Activated CD4-positive, alpha-beta T cell treated with anti-CD3 and anti-CD28 coated beads, Interleukin-10, Interleukin-2, amounts not matched to agents 100 ng/mL and 50 ng/mL, durations not matched to agents 16 hours and 8 hours (primary cell): ENCODE results near the gene ZNF354C.
"Not testable (repeated sequence)": the region's sequence is repeated elsewhere in the genome, so short reads cannot be mapped to it uniquely, and the experiment has no call there.

Experiments used
- DNase-seq: peaks from one replicate; pipeline ENCODE4 v3.0.0-alpha.2; 2020

Gene ZNF354C

DNA sequence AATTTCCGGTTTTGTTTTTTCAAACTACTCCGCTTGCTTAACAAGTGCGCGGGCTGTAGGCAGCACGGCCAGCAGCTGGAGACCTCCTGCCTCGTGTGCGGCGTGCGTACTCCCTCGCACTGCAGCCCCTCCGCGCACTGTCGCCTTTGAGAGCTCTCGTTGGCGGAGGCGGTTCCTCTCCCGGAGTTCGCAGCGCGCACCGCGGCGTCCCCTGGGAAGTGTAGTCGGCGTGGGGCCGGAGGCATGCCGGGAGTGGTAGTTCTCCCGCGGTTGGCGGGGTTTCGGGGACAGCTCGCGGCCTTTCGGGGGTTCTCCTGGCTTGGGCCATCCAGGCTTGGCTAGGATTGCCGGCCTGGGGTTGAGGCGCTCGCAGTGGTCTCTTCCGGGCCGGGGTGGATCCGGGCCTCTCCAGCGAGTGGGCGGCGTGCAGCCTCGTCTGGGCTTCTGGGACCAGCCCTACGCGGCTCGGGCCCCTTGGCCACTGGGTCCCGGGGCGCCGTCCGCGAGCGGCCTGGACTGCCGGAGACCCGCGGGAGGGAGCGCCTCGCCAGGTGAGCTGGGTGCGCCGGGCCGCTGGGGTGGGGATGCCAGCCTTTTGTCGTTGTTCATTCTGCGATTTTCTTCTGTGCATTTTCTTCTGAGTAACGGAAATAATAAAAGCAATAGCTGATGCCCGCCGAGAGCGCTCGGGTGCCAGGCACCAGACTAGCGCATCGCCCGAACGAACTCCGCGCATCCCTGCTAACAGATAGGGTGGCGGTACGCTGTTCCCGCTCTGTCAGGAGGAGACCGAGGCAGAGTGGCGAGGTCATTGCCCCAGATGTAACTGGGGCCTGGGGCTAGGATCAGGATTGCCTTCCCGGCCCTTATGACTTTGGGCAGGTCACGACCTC, at the start of gene ZNF354C:
TSS of gene ZNF354C (plus strand) at position 258 of the 893 bp plus-strand sequence. CDS start 1,696 bp downstream, outside the sequence.
- peak; percentile 86 for DNase-seq

DNA sequence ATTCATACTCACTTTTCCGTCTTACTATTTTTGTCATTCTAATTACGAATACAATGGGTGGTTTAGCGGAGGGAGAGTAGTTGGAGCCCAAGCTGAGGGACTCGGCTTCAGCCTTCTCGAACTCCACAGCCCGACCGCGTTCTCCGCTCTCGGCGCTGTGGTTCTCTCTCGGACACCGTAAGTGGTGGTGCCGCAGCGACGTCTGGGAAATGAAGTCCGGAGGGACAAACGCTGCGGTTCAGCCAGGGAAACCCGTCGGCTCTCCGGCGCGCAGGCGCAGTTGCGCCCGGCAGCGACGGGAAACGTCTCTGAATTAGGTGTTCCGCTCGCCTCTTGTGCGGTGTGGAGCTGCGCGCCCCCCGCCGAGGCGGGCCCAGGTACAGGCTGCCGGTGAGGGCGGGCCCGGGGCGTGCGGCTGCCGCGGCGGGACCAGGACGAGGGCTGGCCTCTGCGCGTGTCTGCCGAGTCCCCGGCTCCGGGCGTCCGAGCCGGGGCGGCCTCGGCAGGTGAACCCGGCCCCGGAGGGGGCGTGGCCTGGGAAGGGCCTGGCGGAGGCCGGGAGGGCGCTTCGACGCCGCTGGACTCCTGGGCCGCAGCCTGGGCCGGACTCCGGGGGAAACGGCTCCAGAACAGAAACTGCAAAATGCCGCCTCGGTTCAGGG, 36.5 kb upstream of the ZNF354C start, which contains the start of gene ZNF879:
TSS of gene ZNF879 (plus strand) at position 277 of the 662 bp plus-strand sequence. CDS start 1,201 bp downstream, outside the sequence.
- DNase-seq: peak; percentile 93

DNA sequence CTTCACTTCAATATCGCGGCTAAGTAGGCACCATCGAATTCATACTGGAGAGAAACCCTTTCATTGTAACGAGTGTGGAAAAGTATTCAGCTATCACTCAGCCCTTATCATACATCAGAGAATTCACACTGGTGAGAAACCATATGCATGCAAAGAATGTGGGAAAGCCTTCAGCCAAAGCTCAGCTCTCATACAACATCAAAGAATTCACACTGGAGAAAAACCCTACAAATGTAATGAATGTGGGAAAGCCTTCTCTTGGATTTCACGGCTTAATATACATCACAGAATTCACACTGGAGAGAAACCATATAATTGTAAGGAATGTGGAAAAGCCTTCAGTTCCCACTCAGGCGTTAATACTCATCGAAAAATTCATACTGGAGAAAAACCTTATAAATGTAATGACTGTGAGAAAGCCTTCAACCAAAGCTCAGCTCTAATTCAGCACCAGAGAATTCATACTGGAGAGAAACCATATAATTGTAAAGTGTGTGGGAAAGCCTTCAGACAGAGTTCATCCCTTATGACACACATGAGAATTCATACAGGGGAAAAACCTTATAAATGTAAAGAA, 27.1 kb upstream of the ZNF354C start:
- no peak for DNase-seq

DNA sequence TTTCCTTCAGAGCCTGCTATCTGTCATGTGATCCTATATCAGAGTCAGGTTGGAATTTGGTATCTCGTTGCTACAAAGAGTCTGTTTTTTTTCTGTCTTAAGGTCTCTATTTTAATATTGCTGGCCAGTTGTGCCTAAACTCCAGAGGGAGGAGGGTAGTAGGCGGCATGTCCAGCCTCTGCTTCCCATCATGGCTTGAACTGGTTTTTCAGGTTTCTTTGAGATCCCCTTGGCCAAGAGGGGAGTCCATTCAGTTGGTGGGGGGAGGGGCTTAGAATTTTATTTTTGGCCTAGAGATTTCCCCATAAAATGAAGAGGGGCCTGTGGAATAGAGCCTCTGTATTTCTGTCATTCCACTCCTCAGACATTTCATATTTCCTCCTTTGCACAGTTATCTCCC, 15.4 kb upstream of the ZNF354C start:
- DNase-seq: no peak

DNA sequence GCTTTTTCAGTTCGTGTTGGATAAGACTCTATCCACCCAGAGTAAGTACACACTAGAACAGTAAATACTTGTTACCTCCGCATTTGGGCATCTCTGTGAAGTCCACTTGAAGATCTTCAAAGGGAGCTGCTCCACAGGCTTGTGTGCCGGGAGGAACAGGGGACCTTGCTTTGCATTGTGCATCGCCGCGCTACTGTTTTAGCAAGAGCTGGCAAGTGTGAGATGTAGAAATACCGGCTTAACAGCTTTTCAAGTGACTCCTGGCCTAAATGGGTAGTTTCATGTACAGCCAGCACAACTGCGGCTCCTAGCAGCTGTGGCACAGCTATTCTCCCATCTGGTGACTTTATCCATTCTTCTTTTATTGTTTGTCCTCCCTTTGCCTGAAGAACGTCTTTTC, 8.4 kb upstream of the ZNF354C start:
- DNase-seq: no peak

DNA sequence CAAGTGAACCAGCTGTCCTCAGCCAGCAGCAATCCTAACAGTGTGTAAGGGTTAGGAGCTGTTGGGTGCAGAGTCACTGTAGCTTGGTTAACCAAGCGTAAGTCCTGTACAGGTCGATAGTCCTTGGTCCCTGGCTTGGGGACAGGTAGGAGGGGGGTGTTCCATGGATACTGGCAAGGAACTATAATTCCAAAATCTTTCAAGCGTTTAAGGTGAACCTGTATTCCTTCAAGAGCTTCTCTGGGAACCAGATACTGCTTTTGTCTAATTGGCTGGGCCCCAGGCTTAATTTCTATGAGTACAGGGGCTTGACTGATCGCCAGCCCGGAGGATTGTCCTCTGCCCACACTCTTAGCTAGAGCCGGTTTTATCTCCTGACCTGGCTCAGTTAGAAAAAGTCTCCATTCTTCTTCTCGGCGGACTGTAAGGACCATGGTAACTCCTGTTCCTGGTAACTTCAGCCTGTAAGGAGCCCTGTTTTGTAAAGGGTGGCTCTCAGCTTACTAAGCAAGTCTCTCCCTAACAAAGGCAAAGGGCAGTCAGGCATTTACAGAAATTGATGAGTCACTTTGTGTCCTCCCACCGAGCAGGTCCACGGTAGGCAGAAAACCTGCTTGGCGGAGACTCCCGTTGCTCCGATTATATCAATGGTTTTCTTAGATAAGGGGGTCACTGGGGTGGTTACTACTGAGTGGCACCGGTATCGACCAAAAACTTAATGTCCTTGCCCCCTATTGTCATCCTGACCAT, 6.0 kb upstream of the ZNF354C start:
- DNase-seq: no peak

DNA sequence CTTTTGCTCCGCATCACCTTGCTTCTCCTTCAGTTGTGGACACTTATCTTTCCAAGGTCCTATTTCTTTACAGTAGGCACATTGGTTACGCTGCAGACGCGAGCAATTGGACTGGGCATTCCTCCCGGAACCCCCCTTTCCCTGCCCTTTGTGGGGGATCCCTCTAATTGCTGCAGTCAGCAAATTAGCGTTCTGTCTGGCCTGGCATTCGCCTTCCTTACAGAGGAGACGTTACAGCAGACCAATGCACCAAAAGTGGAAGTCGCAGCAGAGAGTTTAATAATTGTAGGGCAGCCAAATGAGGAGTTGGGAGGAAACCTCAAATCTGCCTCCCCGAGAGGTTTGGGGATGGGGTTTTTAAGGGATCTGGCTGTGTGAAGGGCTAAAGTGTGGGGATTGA, 5.3 kb upstream of the ZNF354C start:
- no peak for DNase-seq

DNA sequence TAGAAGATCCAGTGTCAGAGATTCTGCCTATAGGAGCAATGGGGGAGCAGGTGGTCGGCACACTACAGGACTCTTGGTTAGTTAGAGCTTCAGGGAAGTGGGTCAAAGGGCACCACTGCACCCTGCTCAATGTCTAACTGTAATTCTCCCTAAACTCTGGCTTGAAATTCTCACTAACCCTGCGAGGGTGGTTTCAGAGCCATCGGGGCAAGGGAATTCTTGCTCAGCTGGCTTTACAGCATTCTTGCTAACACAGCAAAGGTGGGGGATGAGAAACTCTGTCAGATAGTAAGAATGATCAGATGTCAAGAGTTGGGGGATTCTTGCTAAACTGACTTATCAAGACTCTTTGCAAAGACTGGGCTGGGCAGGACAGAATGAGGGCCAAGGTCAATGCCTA, 4.7 kb upstream of the ZNF354C start:
- no peak for DNase-seq

DNA sequence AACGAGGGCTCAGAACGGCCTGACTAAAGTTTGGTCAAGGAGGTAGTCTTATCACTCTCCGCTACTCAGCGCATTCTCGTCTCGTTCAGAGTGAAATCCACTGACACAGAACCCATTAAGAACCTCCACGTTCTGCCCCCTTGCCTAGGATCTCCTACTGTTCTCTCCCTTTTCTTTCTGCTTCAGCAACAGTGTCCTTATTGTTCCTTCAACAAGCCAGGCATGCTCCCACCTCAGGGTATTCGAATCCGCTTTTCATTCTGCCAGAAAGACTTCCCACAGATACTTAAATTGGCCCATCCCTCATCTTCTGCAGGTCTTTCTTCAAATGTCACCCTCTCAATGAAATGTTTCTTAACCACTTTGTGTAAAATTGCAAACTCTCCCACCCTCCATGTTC, 4.3 kb upstream of the ZNF354C start:
- no peak for DNase-seq

DNA sequence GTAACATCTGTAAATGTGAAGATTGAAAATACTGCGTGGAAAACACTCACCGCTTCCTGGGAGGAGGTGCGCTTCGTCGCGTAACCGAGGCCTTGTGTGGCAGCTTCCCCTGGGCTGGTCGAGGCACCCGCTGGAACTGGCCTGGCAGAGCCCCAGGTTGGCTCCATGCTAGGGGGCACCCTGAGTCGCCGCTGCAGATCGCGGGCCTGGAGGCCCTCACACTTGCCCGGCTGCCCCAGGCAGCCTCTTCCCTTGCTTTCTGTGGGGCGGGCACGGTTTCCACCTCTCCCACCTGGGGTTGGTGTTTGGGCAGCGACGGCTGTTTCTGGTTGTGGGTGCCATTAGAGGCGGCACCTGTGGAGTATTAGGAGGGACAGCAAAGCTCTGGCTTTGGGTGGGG, 852 bp downstream of the ZNF354C start:
- no peak for DNase-seq

DNA sequence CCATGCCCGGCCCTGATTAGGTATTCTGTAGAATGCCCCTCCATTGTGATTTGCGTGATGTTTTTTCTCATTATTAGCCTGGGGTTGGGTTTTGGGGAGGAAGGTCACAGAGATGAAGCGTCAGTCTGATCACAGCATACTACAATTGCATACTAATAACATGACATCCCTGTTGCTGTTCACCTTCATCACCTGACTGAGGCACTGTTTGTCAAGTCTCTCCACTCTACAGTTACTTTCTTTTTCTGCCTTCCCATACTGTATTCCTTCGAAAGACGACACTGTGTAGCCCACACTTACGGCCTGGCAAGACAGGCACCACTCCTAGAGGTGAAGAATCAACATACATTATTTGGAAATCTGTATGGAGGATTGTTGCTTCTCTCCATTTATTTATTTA, 5.5 kb downstream of the ZNF354C start:
- no peak for DNase-seq

DNA sequence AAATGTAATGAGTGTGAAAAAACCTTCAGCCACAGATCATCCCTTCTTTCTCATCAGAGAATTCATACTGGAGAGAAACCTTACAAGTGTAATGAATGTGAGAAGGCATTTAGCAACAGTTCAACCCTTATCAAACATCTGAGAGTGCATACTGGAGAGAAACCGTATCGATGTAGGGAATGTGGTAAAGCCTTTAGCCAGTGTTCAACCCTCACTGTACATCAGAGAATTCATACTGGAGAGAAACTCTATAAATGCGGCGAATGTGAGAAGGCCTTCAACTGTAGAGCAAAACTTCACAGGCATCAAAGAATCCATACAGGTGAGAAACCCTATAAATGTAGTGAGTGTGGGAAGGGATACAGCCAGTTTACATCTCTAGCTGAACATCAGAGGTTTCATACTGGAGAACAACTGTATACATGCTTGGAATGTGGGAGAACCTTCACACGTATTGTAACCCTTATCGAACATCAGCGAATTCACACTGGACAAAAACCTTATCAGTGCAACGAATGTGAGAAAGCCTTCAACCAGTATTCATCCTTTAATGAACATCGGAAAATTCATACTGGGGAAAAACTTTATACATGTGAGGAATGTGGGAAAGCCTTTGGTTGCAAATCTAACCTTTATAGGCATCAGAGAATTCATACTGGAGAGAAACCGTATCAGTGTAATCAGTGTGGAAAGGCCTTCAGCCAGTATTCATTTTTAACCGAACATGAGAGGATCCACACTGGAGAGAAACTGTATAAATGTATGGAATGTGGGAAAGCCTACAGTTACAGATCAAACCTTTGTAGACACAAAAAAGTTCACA, 19.2 kb downstream of the ZNF354C start:
- DNase-seq: no peak

DNA sequence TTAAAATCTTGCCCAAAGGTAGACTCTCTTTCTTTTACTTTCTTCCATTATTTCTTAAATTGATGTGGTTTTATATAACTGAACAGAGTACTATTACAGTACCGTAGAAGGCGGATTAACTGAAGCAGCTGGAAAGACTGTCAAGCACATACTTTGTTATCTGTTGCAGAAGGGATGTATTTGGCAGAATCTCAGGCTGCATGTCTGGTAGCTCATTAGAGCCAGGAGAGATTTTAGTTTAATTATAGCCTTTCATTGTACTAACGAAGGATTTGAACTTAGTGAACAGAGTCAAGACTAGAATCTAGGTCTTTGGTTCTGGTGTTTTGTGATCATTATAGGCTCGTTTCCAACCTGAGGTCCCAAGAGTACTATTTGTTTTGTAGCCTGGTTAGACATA, 20.6 kb downstream of the ZNF354C start:
- no peak for DNase-seq

DNA sequence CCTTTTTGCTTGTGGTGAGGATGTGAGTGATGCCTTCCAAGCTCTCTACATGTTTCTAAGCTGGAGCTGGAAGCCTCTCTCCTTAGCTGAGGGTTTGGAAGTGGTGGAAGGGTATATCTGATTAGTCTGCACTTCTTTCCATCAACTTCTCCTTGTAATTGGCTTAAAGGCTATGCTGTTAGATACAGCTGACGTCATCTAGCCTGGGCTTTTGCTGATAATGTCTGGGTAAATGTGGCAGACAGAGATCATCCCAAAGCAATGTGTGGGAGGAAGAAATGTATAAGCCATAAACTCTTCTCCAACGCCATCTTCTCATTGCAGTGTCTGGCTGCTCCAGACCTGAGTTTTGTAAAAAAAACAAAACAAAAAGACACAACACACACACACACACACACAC, 29.3 kb downstream of the ZNF354C start:
- no peak for DNase-seq

DNA sequence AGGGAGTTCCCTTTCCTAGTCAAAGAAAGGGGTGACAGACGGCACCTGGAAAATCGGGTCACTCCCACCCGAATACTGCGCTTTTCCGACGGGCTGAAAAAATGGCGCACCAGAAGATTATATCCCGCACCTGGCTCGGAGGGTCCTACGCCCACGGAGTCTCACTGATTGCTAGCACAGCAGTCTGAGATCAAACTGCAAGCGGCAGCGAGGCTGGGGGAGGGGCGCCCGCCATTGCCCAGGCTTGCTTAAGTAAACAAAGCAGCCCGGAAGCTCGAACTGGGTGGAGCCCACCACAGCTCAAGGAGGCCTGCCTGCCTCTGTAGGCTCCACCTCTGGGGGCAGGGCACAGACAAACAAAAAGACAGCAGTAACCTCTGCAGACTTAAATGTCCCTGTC, 41.1 kb downstream of the ZNF354C start:
- DNase-seq: not testable (repeated sequence)

DNA sequence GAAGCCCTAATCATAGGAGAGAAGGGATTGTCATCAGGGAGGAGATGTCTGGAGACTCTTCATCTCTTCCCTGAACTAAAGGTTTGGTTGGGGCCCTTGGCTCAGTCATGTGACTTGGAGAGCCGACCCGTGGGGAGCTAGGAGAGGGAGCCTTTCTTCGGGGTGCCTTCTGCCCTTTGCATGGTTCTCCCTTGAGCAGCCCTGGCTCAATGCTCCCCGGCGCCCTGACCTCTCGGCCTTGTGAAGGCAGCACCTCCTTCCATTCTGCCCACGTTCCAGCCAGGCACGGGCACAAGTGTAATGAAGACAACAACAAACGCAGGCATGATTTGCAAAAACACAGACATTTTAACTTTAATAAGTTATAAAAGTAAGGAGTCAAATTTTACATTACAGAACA, 50.4 kb downstream of the ZNF354C start:
- DNase-seq: no peak

DNA sequence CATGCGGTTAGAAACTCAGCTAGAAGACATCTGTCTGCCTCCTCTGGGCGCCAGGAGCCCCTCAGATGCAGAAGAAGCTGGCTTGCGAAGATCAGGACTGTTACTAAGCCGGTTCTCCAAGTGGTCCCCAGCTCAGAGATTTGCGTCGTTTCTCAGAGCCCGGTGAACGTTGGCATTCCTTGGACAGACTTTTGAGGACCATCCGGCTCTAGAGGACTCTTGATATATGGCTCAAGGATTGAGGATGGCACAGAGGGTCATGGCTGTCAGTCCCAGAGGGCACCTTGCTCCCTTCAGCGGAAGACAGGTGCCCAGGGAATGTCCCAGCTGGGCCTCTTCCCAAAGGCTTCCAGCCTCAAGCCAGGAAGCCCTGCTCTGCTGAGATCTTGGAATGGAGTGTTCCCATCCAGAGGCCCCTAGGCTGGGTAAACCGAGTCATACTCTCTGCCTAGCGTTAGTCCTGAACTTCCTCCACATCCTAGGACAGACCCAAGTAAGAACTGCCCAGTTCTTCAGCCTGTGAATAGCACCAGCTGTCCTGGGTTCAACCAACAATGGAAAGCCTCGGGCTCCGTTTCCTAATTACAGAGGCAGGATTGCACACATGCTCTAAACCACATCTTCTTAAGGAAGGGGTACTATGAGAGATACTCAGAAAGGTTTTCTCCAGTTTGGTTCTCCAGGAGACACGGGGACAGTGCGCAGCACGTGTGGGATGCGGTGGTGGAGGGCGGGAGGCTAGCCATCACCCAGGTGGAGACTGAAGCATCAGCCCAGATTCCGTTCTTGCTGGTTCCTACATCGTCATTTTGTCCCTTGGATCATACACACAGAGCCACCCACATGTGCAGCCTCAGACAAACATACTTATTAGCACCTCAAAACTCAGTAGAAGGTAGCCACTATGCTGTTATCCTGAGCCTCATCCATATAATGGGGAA, 51.4 kb downstream of the ZNF354C start:
- no peak for DNase-seq

DNA sequence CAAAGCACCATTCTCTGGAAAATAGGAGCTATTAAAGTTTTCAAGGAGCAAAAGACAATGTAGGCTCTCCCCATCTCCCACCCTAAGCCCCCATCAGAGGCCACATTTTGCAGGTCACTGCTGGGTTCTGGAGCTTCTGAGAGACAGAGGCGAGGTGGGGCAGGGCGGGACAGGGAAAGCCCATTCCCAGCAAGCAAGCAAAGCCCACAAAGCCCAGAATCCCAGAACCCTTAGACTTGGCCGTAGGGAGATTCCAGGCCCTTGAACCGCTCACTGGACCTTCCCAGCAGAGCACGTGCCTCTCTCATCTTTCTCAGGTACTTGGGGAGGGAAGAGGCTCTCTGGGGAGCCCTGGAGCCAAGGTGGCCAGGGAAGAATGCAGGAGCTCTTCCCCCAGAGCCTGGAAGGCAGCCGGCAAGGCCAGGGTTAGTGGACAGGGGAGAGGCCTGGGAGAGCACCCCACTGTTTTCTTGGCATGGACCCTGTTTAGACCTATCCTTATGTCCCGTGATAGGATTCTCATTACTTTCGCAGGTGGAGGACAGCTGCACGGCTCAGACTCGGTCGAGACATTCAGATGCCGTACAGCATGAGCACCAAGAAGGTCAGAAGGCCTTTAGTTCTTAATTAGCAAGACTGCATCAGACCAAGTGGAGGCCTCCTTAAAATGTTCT, 52.4 kb downstream of the ZNF354C start:
- DNase-seq: no peak

DNA sequence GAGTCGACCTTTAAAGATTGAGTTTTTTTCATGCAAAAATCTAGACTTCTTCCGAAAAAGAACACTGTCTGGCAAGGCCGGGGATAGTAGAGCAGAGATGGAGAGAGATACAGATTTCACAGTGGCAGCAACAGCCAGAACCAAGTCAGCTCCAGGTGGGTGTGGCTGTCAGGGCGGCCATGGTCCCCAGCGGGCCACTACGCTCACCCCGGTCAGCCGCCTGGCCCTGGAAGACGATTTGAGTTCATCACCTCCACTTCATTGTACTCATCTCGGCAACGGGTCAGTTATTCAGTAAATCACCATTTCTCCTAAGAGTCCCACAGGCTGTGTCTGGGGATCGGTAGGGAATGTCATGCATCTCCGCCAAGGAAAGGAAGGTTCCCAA, 53.0 kb downstream of the ZNF354C start:
- DNase-seq: no peak

DNA sequence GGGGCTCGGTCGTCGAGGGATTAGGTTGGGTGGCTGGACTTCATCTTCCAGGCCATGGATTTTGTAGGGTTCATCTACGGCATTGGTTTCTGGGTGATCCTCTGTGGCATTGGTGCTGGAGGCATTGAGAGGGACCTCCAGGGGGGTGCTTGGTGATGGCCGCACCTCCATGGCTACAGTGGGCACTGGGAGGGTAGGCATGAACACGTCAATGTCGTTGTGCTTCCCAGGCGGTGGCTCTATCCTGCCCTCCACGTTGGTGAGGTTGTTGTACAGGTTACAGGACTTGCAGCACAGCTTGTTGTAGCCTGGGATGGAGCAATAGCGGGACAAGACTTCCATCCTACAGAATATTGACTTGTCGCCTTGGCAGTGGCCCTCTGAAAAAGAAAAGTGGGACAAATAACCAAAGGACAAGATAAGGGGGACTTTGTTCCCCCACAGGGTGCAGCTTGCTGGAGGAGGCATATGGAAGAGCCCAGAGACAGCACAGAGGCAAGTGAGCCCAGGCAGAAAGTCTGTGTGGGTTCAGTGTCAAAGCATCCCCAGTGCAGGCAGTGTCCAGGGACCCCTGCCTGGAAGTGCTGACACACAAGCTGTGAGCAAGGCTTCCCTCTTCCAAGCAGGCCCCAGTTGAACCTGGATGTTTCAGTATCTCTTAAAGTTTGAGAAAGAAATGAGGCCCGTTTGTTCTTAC, 53.9 kb downstream of the ZNF354C start:
- DNase-seq: no peak
